Esophagus squamous epithelium (tissue), 5 donors: ENCODE results near the gene CLEC9A. TPM values are rescaled to one million over a fixed set of nuclear protein-coding genes. Genes with fewer than 3 reads are reported as not detected.

Source experiments
- DNase-seq: peaks from one replicate; lab custom pipeline; 2025; lab: John Stamatoyannopoulos, UW
- H3K27ac ChIP-seq, 4 donors: fragments of 200-600 bp; sonication (generic); one replicate each; pipeline ENCODE4 v1.5.1; 2016 to 2019; ENCODE audit warnings: mild to moderate bottlenecking in 1 of 4
- H3K27me3 ChIP-seq, 4 donors: fragments of 200-600 bp; sonication (generic); 1 replicate in 3 of 4; 2 replicates in 1 of 4; pipeline versions ENCODE4 v1.5.1 to v1.6.0; 2017 to 2021; ENCODE audit warnings: antibody characterized with exemption in 1 of 4
- H3K36me3 ChIP-seq, 3 donors: fragments of 200-600 bp; sonication (generic); one replicate each; pipeline ENCODE4 v1.5.1; 2016 to 2019
- H3K4me1 ChIP-seq, 3 donors: fragments of 200-600 bp; sonication (generic); one replicate each; pipeline ENCODE4 v1.5.1; 2017 to 2019
- H3K4me3 ChIP-seq, 4 donors: fragments of 200-600 bp; sonication (generic); 1 replicate in 3 of 4; 2 replicates in 1 of 4; pipeline ENCODE4 v1.5.1; 2016 to 2019; ENCODE audit warnings: mild to moderate bottlenecking in 2 of 4, moderate library complexity in 1 of 4
- H3K9me3 ChIP-seq, 3 donors: fragments of 200-600 bp; sonication (generic); one replicate each; pipeline ENCODE4 v1.5.1; 2016 to 2019
- CTCF ChIP-seq, 6 experiments: fragments of 450-650 bp in 4 of 6; fragments of 200-600 bp in 2 of 6; sonication (generic) in 2 of 6; IDR thresholded peaks; one replicate each; pipeline ENCODE4 v1.5.1; 2016 to 2019; ENCODE audit warnings: antibody characterized with exemption in 6 of 6, mild to moderate bottlenecking in 4 of 6, moderate library complexity in 4 of 6
- POLR2A ChIP-seq, 4 donors: fragments of 450-650 bp; IDR thresholded peaks; one replicate each; pipeline ENCODE4 v1.6.1; 2017; ENCODE audit warnings: antibody characterized with exemption in 4 of 4, mild to moderate bottlenecking in 4 of 4, moderate library complexity in 3 of 4
- WGBS, 2 donors: methylation state at CpG; one replicate each; pipeline ENCODE4 v1.1.5; 2018; 5-methylcytosine and 5-hydroxymethylcytosine counted together
- intact Hi-C: fragments of 100-400 bp; cut with DNase I; formaldehyde crosslinking; loops from one replicate; pipeline ENCODE4 v1.15.0; 2022
- total RNA-seq, 4 donors: library from RNA; depleted of rRNA; stranded (reverse); fragments of >200 nt; gene quantifications; one replicate each; pipeline ENCODE4 v1.1.0, GENCODE V29; 2016
- donor health status: DM: yes; HTN: yes; CAD: no.

Gene CLEC9A
- total RNA-seq, 4 donors from 2014 or later: not detected

GRCh38 chr12:10065241-10065640 lies 34.8 kb downstream of the CLEC9A start:
- Histone ChIP-seq H3K36me3 (no peaks in the 10 kb centered on the region), H3K27ac (no peak overlapping the region), H3K9me3 (no peaks in the 10 kb centered on the region), H3K4me1 (no peaks in the 10 kb centered on the region), H3K4me3 (no peak overlapping the region), H3K27me3 (no peaks in the 10 kb centered on the region)
- DNase-seq: no peak
- intact Hi-C loops: no loop called here
- 87 to 94% methylated on average over 4 of the region's 4 CpGs for WGBS, 2 donors
- TF ChIP-seq POLR2A (IDR thresholded peaks at IDR 0.05) (no peak), CTCF (IDR thresholded peaks at IDR 0.05) (no peak)

- no peaks in the 10 kb centered on the region for H3K27me3 ChIP-seq
- no peaks in the 10 kb centered on the region for H3K9me3 ChIP-seq
- DNase-seq: no peak
- no peak overlapping the region for H3K4me3 ChIP-seq
- TF ChIP-seq CTCF (IDR thresholded peaks at IDR 0.05): no peak
- TF ChIP-seq POLR2A (IDR thresholded peaks at IDR 0.05): no peak
- peak overlapping the region in 3 of 4 donors; percentile 45 to 63 (median 48) for H3K27ac ChIP-seq
- intact Hi-C loops: no loop called here
- 72 to 80% methylated on average over 4 of the region's 4 CpGs for WGBS, 2 donors
- no peaks in the 10 kb centered on the region for H3K4me1 ChIP-seq
- no peaks in the 10 kb centered on the region for H3K36me3 ChIP-seq
Measured at GRCh38 chr12:10067264-10067663, 36.8 kb downstream of the CLEC9A start.

GRCh38 chr12:10067942-10068341 lies 37.5 kb downstream of the CLEC9A start:
- Histone ChIP-seq H3K9me3 (no peaks in the 10 kb centered on the region), H3K4me3 (no peak overlapping the region), H3K27ac (peak overlapping the region in 3 of 4 donors; percentile 45 to 79 (median 66)), H3K36me3 (no peaks in the 10 kb centered on the region), H3K27me3 (no peaks in the 10 kb centered on the region), H3K4me1 (no peaks in the 10 kb centered on the region)
- DNase-seq: no peak
- WGBS, 2 donors: 31% methylated on average over 3 of the region's 3 CpGs
- intact Hi-C loops: no loop called here
- no peak for TF ChIP-seq CTCF (IDR thresholded peaks at IDR 0.05)
- no peak for TF ChIP-seq POLR2A (IDR thresholded peaks at IDR 0.05)

GRCh38 chr12:10068644-10069043 lies 38.2 kb downstream of the CLEC9A start:
- Histone ChIP-seq H3K4me1 (peaks cover 0 to 5% (median 0%) of the 10 kb centered on the region in 3 donors), H3K36me3 (no peaks in the 10 kb centered on the region), H3K9me3 (no peaks in the 10 kb centered on the region), H3K4me3 (no peak overlapping the region), H3K27me3 (no peaks in the 10 kb centered on the region), H3K27ac (peak overlapping the region in 3 of 4 donors; percentile 45 to 79 (median 66))
- TF ChIP-seq POLR2A (IDR thresholded peaks at IDR 0.05) (no peak), CTCF (IDR thresholded peaks at IDR 0.05) (no peak)
- intact Hi-C loops: no loop called here
- no peak for DNase-seq
- WGBS, 2 donors: 45 to 68% methylated on average over 1 of the region's 1 CpG

GRCh38 chr12:10069099-10069498 lies 38.6 kb downstream of the CLEC9A start:
- H3K4me3 ChIP-seq: no peak overlapping the region
- intact Hi-C loops: no loop called here
- H3K27ac ChIP-seq: peak overlapping the region in 3 of 4 donors; percentile 45 to 79 (median 66)
- DNase-seq: no peak
- H3K9me3 ChIP-seq: no peaks in the 10 kb centered on the region
- H3K36me3 ChIP-seq: no peaks in the 10 kb centered on the region
- TF ChIP-seq POLR2A (IDR thresholded peaks at IDR 0.05) (no peak), CTCF (IDR thresholded peaks at IDR 0.05) (no peak)
- WGBS, 2 donors: 45 to 46% methylated on average over 4 of the region's 4 CpGs
- H3K27me3 ChIP-seq: no peaks in the 10 kb centered on the region
- H3K4me1 ChIP-seq: peaks cover 0 to 5% (median 0%) of the 10 kb centered on the region in 3 donors
